GM15510 (cell line): Measurements from ENCODE around the gene CNIH4.

Source experiments
- POLR2A ChIP-seq: IDR thresholded peaks from 3 replicates; pipeline ENCODE4 v1.6.1; 2011; ENCODE audit warnings: borderline replicate concordance; ENCODE audit not compliant: insufficient read length; ENCODE audit errors: extremely low read depth

The CNIH4 gene

GRCh38 chr1:224338150-224338838 lies 18.4 kb upstream of the CNIH4 start:
- no peak for TF ChIP-seq POLR2A

DNA sequence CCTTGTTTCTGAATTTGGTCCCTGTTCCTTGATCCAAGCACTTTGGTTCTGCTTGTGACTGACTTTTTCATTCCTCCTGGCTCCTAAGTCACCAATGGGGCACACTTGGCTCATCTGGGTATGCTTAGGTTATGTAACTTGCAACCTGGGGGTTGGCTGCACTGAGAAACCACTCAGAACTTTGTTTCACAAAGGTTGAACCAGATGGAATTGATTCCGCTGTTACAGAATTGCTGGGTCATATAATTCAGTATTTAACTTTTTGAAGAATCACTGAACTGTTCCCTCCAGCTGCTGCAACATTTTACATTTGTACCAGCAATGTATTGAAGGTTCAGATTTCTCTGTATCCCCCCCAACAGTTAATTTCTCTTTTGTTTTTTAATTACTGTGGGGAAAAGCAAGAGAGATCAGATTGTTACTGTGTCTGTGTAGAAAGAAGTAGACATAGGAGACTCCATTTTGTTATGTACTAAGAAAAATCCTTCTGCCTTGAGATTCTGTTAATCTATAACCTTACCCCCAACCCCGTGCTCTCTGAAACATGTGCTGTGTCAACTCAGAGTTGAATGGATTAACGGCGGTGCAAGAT lies 17.1 kb upstream of the CNIH4 start:
- no peak for TF ChIP-seq POLR2A

DNA sequence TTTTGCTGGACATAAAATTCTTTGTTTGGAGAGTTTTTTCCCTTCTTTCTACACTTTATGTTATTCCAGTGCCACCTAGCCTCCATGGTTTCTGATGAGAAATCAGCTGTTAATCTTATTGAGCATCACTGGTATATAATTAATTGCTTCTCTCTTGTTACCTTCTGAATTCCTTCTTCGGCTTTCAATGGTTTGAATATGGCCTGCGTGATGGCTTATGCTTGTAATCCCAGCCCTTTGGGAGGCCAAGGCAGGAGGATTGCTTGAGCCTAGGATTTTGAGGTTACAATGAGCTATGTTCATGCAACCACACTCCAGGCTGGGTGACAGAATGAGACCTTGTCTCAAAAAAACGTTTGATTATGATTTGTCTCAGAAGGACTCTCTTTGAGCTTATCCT lies 13.0 kb upstream of the CNIH4 start:
- TF ChIP-seq POLR2A: no peak

DNA sequence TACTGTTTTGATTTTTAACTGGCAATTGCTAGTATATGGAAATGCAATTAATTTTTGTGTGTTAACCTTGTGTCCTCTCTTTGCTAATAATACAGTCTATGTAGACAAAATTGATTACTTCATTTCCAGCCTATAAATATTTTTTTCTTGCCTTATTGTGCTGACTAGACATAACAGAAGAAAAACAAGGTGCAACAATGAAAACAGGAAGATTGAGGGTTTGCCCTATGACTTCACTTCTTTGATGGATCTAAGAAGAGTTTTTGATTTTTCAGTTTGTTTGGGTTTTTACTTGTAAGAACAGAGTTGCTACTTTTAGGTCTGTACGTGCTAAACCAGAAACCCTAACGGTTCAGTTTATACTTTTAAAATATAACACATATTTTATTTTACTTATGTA lies 8.5 kb upstream of the CNIH4 start:
- TF ChIP-seq POLR2A: no peak

DNA sequence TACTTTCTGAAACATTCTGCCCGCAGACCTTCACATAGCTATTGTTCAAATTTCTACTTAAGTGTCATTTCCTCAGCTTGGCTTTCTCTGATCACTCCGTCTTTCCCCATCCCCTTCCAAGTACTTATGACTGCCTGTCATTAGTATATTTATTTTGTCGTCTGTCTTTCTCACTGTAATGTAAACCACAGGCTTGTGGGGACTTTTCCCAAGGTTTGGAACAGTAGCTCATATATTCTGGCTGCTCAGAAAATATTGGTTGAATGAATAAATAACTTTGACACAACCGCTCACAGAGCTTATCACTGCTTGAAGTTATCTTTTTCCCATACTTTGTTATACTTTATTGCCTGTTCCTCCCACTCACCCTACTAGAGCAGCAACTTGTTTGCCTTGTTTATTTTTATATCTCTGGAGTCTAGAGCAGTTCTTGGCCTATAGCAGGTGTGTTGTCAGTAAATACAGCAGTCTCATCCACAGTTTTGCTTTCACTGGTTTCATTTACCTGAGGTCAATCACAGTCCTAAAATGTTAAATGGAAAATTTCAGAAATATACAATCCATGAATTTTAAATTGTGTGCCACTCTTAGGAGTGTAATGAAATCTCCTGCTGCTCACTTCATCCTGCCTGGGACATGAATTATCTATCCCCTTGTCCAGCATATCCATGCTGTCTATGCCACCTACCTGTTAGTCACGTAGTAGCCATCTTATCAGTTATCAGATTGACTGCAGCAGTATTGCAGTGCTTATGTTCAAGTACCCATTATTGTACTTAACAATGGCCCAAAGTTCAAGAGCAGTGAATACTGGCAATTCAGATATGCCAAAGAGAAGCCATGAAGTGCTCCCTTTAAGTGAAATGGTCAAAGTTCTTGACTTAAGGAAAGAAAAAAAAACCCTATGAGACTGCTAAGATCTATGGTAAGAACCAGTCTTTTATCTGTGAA lies 2.4 kb upstream of the CNIH4 start:
- no peak for TF ChIP-seq POLR2A

GRCh38 chr1:224357626-224358124 lies 996 bp downstream of the CNIH4 start:
- no peak for TF ChIP-seq POLR2A

- no peak for TF ChIP-seq POLR2A
These were observed 1.6 kb downstream of the CNIH4 start for GRCh38 chr1:224358237-224358636.

- no peak for TF ChIP-seq POLR2A
These were observed 2.5 kb downstream of the CNIH4 start for GRCh38 chr1:224359207-224359606.

GRCh38 chr1:224368409-224368808 lies 11.7 kb downstream of the CNIH4 start:
- TF ChIP-seq POLR2A: no peak

- no peak for TF ChIP-seq POLR2A
These were observed 16.4 kb downstream of the CNIH4 start for GRCh38 chr1:224373008-224373590.

DNA sequence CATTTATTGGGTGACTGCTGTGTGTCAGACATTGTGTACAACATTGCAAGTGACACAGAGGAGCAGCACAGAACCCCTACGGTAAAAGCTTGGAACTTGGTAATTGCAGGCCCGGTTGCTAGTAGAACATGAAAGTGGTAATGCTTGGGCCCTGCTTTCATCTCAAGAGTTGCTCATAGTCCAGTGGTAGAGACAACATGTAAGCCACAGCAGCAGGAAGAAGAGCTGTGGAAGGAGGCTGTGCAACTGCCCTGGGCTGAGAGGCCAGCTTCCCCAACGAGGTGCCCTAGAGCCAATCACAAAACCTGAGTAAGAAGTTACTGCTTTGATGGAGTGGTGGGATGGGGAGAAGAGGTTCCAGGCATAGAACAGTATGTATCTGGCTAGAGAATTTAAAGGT lies 18.4 kb downstream of the CNIH4 start:
- no peak for TF ChIP-seq POLR2A

GRCh38 chr1:224377676-224378006 lies 21.0 kb downstream of the CNIH4 start:
- TF ChIP-seq POLR2A: no peak

DNA sequence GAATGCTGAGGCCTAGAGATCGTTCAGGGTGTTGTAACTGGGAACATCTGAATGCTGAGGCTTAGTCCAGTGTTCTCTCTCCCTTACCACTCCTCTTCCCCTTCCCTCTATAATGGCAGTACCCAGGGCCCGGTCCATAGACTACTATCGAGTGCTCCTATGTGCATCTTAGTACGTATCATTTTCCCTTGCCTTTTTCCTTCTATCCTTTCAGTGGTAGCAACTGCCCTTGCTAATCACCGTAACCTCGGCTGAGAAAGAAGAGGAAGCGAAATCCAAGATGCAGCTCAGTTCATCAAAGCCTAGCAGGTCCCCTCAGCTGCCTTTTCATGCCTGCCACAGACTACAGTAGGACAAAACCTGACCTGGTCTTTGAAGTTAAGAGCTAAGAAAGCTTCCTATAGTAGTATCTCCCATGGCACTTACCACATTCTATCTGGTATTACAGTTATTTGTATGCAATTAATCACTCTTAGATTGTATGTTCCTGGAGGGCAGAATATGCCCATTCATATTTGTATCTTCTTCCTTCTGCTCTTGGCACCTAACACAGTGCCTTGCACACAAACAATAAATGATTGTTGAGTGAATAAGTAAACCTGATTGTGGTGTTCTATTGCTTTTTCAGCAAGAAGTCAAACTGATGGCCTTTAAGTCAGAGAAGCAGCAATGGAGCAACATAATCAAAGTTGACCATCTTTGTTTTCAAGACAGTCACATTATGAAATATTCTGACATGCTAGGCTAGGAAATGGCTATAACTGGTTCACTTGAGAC lies 22.4 kb downstream of the CNIH4 start:
- no peak for TF ChIP-seq POLR2A

- no peak for TF ChIP-seq POLR2A
These were observed 23.3 kb downstream of the CNIH4 start for GRCh38 chr1:224380003-224380402.
